Omental fat pad (tissue), 4 donors: ENCODE measurements around the gene OOSP3. TPM values are rescaled to one million over a fixed set of nuclear protein-coding genes. Genes with fewer than 3 reads are reported as not detected.

ENCODE experiments used
- ATAC-seq: fragments of 150-250 bp; one replicate; pipeline ENCODE4 v1.9.1; 2016; ENCODE audit warnings: mild to moderate bottlenecking, moderate library complexity; ENCODE audit not compliant: low FRiP score
- DNase-seq: peaks from one replicate; pipeline ENCODE4 v3.0.0-alpha.2; 2019; ENCODE audit warnings: low spot score
- total RNA-seq, 4 donors: library from RNA; depleted of rRNA; stranded (reverse); fragments of >200 nt; gene quantifications; one replicate each; pipeline ENCODE4 v1.1.0, GENCODE V29; 2016
- TF ChIP-seq, protein P1 (sequence below), 3 donors: fragments of 450-650 bp; IDR thresholded peaks; one replicate each; pipeline ENCODE4 v1.5.1; 2016 to 2017; ENCODE audit warnings: antibody characterized with exemption in 3 of 3, mild to moderate bottlenecking in 3 of 3, moderate library complexity in 2 of 3

Gene OOSP3
- total RNA-seq, 4 donors from 2014 or later = not detected

DNA sequence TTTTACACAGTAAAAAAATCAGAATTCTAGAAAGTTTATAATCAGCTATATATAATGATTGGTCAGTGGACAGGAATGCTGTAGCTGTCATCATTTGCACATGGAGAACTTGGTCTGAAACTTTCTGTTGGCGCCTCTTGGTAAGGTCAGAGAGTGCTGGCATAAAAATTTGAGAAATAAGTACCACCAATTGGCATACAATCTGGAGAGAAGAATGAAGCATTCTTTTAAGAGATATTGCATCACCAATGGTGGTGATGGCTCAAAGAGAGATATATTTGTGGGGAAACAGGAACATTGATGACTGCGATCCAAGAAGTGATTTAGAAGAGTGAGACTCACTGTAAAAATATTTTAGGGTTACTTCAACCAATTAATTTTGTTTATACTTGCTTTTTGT, 39.9 kb downstream of the OOSP3 start:
- ATAC-seq (no peak), DNase-seq (no peak)
- TF ChIP-seq, protein P1, sequence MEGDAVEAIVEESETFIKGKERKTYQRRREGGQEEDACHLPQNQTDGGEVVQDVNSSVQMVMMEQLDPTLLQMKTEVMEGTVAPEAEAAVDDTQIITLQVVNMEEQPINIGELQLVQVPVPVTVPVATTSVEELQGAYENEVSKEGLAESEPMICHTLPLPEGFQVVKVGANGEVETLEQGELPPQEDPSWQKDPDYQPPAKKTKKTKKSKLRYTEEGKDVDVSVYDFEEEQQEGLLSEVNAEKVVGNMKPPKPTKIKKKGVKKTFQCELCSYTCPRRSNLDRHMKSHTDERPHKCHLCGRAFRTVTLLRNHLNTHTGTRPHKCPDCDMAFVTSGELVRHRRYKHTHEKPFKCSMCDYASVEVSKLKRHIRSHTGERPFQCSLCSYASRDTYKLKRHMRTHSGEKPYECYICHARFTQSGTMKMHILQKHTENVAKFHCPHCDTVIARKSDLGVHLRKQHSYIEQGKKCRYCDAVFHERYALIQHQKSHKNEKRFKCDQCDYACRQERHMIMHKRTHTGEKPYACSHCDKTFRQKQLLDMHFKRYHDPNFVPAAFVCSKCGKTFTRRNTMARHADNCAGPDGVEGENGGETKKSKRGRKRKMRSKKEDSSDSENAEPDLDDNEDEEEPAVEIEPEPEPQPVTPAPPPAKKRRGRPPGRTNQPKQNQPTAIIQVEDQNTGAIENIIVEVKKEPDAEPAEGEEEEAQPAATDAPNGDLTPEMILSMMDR (IDR thresholded peaks at IDR 0.05) = no peak

DNA sequence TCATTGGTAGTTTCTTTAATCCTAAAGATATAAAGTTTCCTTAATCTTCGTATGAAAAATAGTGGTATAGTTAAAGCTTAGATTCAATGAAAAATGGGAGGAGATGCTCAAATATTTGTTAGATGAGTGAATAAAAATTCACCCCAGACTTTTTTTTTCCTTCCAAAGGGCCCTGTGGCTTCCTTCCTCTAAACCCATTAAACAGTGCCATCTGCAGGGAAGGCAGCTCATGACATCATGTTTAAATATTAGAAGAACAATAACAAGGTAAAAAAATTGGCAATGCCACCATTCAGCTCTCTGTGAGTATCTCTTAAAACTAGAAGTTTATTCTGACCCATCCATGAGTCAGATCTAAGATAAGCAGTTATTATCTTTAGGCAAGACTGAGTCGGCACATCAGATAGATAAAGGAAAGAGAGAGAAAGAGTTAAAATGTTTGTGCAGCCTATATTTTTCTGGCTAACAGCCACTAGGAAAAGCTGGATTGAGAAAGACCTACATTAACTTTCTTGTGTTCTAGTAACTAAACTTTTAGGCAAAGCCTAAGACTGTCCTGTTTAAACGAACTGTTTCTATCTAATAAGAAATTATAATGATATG, 40.5 kb downstream of the OOSP3 start:
- ATAC-seq (no peak), DNase-seq (no peak)
- TF ChIP-seq, protein P1 (IDR thresholded peaks at IDR 0.05) = no peak

DNA sequence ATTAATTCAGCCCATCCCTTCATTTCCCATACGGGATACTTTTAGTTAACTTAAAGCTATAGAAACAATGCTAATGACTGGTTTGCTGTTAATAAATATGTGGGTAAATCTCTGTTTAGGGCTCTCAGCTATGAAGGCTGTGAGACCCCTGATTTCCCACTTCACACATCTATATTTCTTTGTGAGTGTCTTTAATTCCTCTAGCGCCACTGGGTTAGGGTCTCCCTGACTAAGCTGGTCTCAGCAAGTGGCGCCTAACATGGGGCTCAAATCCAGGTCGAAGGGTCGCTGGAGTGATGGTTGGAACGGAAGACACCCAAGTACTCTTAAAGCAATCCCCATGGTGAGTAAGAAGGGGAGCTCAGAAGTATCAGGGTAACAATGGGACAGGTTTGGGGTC, 45.2 kb downstream of the OOSP3 start:
- DNase-seq (no peak), ATAC-seq (no peak)
- TF ChIP-seq, protein P1 (IDR thresholded peaks at IDR 0.05) = no peak

DNA sequence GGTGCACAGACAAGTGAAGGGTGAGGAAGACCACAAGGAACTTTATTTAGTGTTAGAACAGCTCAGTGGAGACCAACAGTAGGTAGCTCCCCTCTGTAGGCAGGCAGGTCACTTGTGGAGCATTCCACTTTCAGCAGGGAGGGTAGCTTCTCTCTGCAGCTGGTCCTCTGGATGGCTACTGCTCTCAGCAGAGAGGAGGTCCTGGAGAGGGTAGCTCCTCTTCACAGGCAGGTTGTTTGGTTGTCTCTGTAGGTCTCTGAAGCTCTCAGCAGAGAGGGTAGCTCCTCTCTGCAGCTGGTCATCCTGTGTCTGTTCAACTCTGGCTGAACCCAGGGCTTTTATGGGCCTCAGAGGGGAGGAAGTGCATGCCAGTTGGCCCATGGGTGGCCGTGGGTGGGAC, 53.1 kb downstream of the OOSP3 start:
- DNase-seq (no peak), ATAC-seq (no peak)
- TF ChIP-seq, protein P1 (IDR thresholded peaks at IDR 0.05) = no peak

DNA sequence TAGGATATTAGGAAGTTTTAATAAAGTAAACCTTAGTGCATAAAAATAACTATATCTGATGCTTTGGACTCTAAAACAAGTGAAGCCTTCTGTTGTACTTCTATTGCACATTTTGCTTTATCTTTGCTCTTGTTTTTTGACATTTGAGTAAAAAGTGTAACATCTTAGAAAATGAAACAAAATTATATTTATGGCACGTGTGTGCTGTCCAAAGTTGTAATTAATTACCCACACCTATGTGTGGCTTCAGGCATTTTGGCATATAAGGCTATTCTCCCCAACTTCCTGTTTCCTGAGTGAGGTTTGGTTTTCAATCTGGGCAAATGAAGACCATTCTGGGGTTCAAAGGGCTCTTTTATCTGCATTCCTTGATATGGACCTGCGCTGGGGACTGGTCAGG, 59.5 kb downstream of the OOSP3 start, which contains the start of gene OOSP1:
Gene OOSP1, plus strand, starts transcription at position 301 of the 400 bp plus-strand sequence. Its CDS starts 23 bp downstream, at position 324.
- TF ChIP-seq, protein P1 (IDR thresholded peaks at IDR 0.05) = no peak
- ATAC-seq (no peak), DNase-seq (no peak)

DNA sequence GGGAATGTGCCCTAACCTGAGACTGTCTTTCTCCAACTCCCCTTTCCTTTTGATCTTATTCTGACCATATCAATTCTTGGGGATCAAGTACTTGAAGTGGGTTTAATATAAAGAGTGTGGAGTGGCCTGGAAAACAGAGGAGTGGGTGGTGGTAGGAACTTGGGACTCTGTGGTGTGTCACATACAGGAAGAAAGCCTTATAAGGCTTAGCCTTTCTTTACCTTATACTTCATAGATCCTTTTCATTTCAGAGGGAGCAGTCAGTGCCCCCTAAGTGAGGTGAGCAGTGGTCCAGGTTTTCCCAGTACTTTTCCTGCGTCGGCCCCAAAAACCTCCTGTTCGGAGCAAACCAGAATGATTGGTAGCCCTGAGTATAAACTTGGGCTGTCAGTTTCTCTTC, 60.1 kb downstream of the OOSP3 start:
- TF ChIP-seq, protein P1 (IDR thresholded peaks at IDR 0.05) = no peak
- ATAC-seq (no peak), DNase-seq (no peak)

DNA sequence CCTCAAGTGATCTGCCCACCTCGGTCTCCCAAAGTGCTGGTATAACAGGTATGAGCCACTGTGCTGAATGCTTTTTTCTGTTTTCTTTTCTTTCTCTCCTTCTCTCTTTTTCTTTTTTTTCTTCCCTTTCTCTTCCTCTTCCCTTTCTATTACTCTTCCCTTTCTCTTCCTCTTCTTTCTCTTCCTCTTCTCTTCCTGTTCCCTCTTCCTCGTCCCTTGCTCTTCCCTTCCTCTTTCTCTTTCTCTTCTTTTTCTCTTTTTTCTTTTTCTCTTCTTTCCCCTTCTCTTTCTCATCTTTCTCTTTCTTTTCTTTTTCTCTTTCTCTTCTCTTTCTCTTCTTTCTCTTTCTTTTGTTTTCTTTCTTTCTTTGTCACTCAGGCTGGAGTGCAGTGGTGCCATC, 60.9 kb downstream of the OOSP3 start:
- ATAC-seq (no peak), DNase-seq (no peak)
- TF ChIP-seq, protein P1 (IDR thresholded peaks at IDR 0.05) = no peak
